Breast epithelium (tissue), 4 donors: ENCODE measurements around the gene ALK. TPM values are rescaled to one million over a fixed set of nuclear protein-coding genes. Genes with fewer than 3 reads are reported as not detected.

Experiments
- DNase-seq, 2 donors: peaks; one replicate each; pipeline ENCODE4 v3.0.0-alpha.2; 2019; ENCODE audit warnings: low spot score in 2 of 2
- H3K27ac ChIP-seq, 2 donors: fragments of 200-600 bp; sonication (generic) in 1 of 2; one replicate each; pipeline ENCODE4 v1.5.1; 2016 to 2019; ENCODE audit warnings: mild to moderate bottlenecking in 1 of 2
- H3K27me3 ChIP-seq, 2 donors: fragments of 200-600 bp; sonication (generic) in 1 of 2; one replicate each; pipeline versions ENCODE4 v1.5.1 to v1.6.0; 2017 to 2019; ENCODE audit warnings: control low read depth in 1 of 2, mild to moderate bottlenecking in 1 of 2
- H3K36me3 ChIP-seq: fragments of 200-600 bp; one replicate; pipeline ENCODE4 v1.5.1; 2019
- H3K4me1 ChIP-seq, 2 donors: fragments of 200-600 bp; sonication (generic); one replicate each; pipeline ENCODE4 v1.5.1; 2016 to 2019; ENCODE audit warnings: control low read depth in 1 of 2
- H3K4me3 ChIP-seq, 3 donors: fragments of 200-600 bp; sonication (generic); 1 replicate in 2 of 3; 2 replicates in 1 of 3; pipeline ENCODE4 v1.5.1; 2016 to 2019; ENCODE audit warnings: mild to moderate bottlenecking in 3 of 3, moderate library complexity in 2 of 3
- H3K9me3 ChIP-seq, 2 donors: fragments of 200-600 bp; sonication (generic) in 1 of 2; one replicate each; pipeline ENCODE4 v1.5.1; 2016 to 2019; ENCODE audit warnings: control low read depth in 1 of 2
- CTCF ChIP-seq, 3 donors: fragments of 450-650 bp; IDR thresholded peaks; one replicate each; pipeline ENCODE4 v1.5.1; 2016 to 2017; ENCODE audit warnings: antibody characterized with exemption in 3 of 3, mild to moderate bottlenecking in 3 of 3, moderate library complexity in 3 of 3
- POLR2A ChIP-seq: fragments of 450-650 bp; IDR thresholded peaks from one replicate; pipeline ENCODE4 v1.6.1; 2016; ENCODE audit warnings: antibody characterized with exemption, mild to moderate bottlenecking, moderate library complexity
- POLR2AphosphoS5 ChIP-seq, 3 donors: sonication (generic); formaldehyde crosslinking; IDR thresholded peaks; one replicate each; pipeline ENCODE4 v1.6.1; 2017; ENCODE audit warnings: antibody characterized with exemption in 3 of 3
- intact Hi-C: fragments of 100-400 bp; cut with DNase I; formaldehyde crosslinking; loops from one replicate; pipeline ENCODE4 v1.15.1; 2023; ENCODE audit warnings: low total_unique reads
- total RNA-seq, 3 donors: library from RNA; depleted of rRNA; stranded (reverse); fragments of >200 nt; gene quantifications; one replicate each; pipeline ENCODE4 v1.1.0, GENCODE V29; 2016

The ALK gene
- total RNA-seq, 3 donors from 2014 or later: 0.33 to 5.6 (median 0.64) TPM

- H3K4me1 ChIP-seq: no peaks in the 10 kb centered on the region
- no peak overlapping the region for H3K4me3 ChIP-seq
- DNase-seq: no peak
- TF ChIP-seq CTCF (IDR thresholded peaks at IDR 0.05) (no peak), POLR2A (no peak), POLR2AphosphoS5 (IDR thresholded peaks at IDR 0.05) (no peak)
- H3K27me3 ChIP-seq: no peaks in the 10 kb centered on the region
- no peaks in the 10 kb centered on the region for H3K9me3 ChIP-seq
- no peaks in the 10 kb centered on the region for H3K36me3 ChIP-seq
- intact Hi-C loops: no loop called here
- H3K27ac ChIP-seq: no peak overlapping the region
Measured at GRCh38 chr2:29462293-29462692, 459.1 kb downstream of the ALK start.

GRCh38 chr2:29460190-29460589 lies 461.2 kb downstream of the ALK start:
- H3K27me3 ChIP-seq: no peaks in the 10 kb centered on the region
- no peaks in the 10 kb centered on the region for H3K36me3 ChIP-seq
- H3K4me1 ChIP-seq: no peaks in the 10 kb centered on the region
- no peak overlapping the region for H3K4me3 ChIP-seq
- intact Hi-C loops: no loop called here
- no peaks in the 10 kb centered on the region for H3K9me3 ChIP-seq
- H3K27ac ChIP-seq: no peak overlapping the region
- DNase-seq: no peak
- no peak for TF ChIP-seq POLR2AphosphoS5 (IDR thresholded peaks at IDR 0.05)
- no peak for TF ChIP-seq CTCF (IDR thresholded peaks at IDR 0.05)
- TF ChIP-seq POLR2A: no peak

GRCh38 chr2:29459445-29460179 lies 461.8 kb downstream of the ALK start:
- DNase-seq: no peak
- Histone ChIP-seq H3K36me3 (no peaks in the 10 kb centered on the region), H3K4me3 (no peak overlapping the region), H3K9me3 (no peaks in the 10 kb centered on the region), H3K4me1 (no peaks in the 10 kb centered on the region), H3K27ac (no peak overlapping the region), H3K27me3 (no peaks in the 10 kb centered on the region)
- intact Hi-C loops: no loop called here
- TF ChIP-seq CTCF (IDR thresholded peaks at IDR 0.05) (no peak), POLR2AphosphoS5 (IDR thresholded peaks at IDR 0.05) (no peak), POLR2A (no peak)

GRCh38 chr2:29456429-29456828 lies 465.0 kb downstream of the ALK start:
- no peaks in the 10 kb centered on the region for H3K4me1 ChIP-seq
- H3K27ac ChIP-seq: no peak overlapping the region
- no peaks in the 10 kb centered on the region for H3K9me3 ChIP-seq
- H3K36me3 ChIP-seq: no peaks in the 10 kb centered on the region
- no peak for DNase-seq
- no peaks in the 10 kb centered on the region for H3K27me3 ChIP-seq
- intact Hi-C loops: no loop called here
- H3K4me3 ChIP-seq: no peak overlapping the region
- TF ChIP-seq POLR2AphosphoS5 (IDR thresholded peaks at IDR 0.05): no peak
- no peak for TF ChIP-seq POLR2A

- Histone ChIP-seq H3K9me3 (no peaks in the 10 kb centered on the region), H3K27me3 (no peaks in the 10 kb centered on the region), H3K4me3 (no peak overlapping the region), H3K4me1 (no peaks in the 10 kb centered on the region), H3K36me3 (no peaks in the 10 kb centered on the region), H3K27ac (no peak overlapping the region)
- TF ChIP-seq CTCF (IDR thresholded peaks at IDR 0.05) (no peak), POLR2AphosphoS5 (IDR thresholded peaks at IDR 0.05) (no peak), POLR2A (no peak)
- DNase-seq: no peak
- intact Hi-C loops: no loop called here
Measured at GRCh38 chr2:29455200-29455860, 466.1 kb downstream of the ALK start.
